Endothelial cell of umbilical vein (primary cell): ENCODE data around the gene DCUN1D2. TPM values are rescaled to one million over a fixed set of nuclear protein-coding genes. Genes with fewer than 3 reads are reported as not detected.

Source experiments
- BruUV-seq: library from RNA; stranded (reverse); fragments of 400-500 nt; replicated peaks from 2 replicates; lab custom pipeline; 2021; lab: Mats Ljungman, UMichigan
- CTCF ChIA-PET: fragments of 300-600, 350-600 bp; sonication (Branson Sonifier 250); formaldehyde crosslinking; loops from one replicate; lab custom pipeline; 2021; ENCODE audit warnings: antibody characterized with exemption, inconsistent platforms; lab: Charles Lee
- POLR2A ChIA-PET: fragments of 300-600, 350-600 bp; sonication (Branson Sonifier 250); formaldehyde crosslinking; loops from one replicate; lab custom pipeline; 2021; ENCODE audit warnings: antibody characterized with exemption, inconsistent platforms; lab: Charles Lee
- DNase-seq: peaks from one replicate; pipeline ENCODE4 v3.0.0-alpha.2; 2011; ENCODE audit warnings: low read depth, low spot score
- FAIRE-seq: peaks from 2 replicates; lab custom pipeline; 2011; peaks lifted over from hg19 to GRCh38; lab: Jason Lieb, UNC
- H2AFZ ChIP-seq: 2 replicates; pipeline ENCODE4 v1.6.0; 2012; ENCODE audit warnings: low read depth, low read length, control low read depth, inconsistent platforms
- H3K27ac ChIP-seq: 2 replicates; pipeline ENCODE4 v1.5.1; 2011; ENCODE audit warnings: low read depth, mild to moderate bottlenecking, control low read depth, low read length, moderate library complexity; ENCODE audit not compliant: insufficient read depth
- H3K27me3 ChIP-seq, 2 experiments: 2 replicates each; pipeline versions ENCODE4 v1.6.0 to v1.6.1; 2011; ENCODE audit warnings: low read length in 2 of 2, mixed read lengths in 1 of 2; ENCODE audit not compliant: control insufficient read depth in 2 of 2, insufficient read depth in 2 of 2
- H3K36me3 ChIP-seq, 2 experiments: 2 replicates in 1 of 2; 3 replicates in 1 of 2; pipeline ENCODE4 v1.5.1; 2011; ENCODE audit warnings: low read length in 2 of 2, mild to moderate bottlenecking in 1 of 2, moderate library complexity in 1 of 2; ENCODE audit not compliant: control insufficient read depth in 2 of 2, insufficient read depth in 2 of 2; ENCODE audit errors: extremely low read depth in 1 of 2
- H3K4me1 ChIP-seq: 3 replicates; pipeline ENCODE4 v1.5.1; 2011; ENCODE audit warnings: mild to moderate bottlenecking, low read length; ENCODE audit not compliant: control insufficient read depth, insufficient read depth; ENCODE audit errors: extremely low read depth
- H3K4me2 ChIP-seq: 2 replicates; pipeline ENCODE4 v1.6.1; 2011; ENCODE audit warnings: low read length, control low read depth, mixed read lengths; ENCODE audit not compliant: insufficient read depth
- H3K4me3 ChIP-seq, 3 experiments: fragments of 200-600 bp in 1 of 3; sonication (generic), shearing (Covaris generic) in 1 of 3; replicated peaks in 1 of 3; 2 replicates each; pipeline ENCODE4 v1.5.1; 2011 to 2016; ENCODE audit warnings: control low read depth in 3 of 3, low read length in 3 of 3, mild to moderate bottlenecking in 2 of 3, inconsistent platforms in 1 of 3, low read depth in 1 of 3, moderate library complexity in 1 of 3; ENCODE audit not compliant: insufficient read depth in 1 of 3
- H3K79me2 ChIP-seq: 2 replicates; pipeline ENCODE4 v1.6.0; 2012; ENCODE audit warnings: low read length, inconsistent platforms; ENCODE audit not compliant: control insufficient read depth, insufficient read depth
- H3K9ac ChIP-seq: replicated peaks from 2 replicates; pipeline ENCODE3; 2011; ENCODE audit warnings: low read length, control low read depth; ENCODE audit not compliant: insufficient read depth; ENCODE audit errors: extremely low read depth
- H3K9me1 ChIP-seq: replicated peaks from 3 replicates; pipeline ENCODE4 v1.6.0; 2011; ENCODE audit warnings: mild to moderate bottlenecking, low read length; ENCODE audit not compliant: control insufficient read depth, insufficient read depth; ENCODE audit errors: extremely low read depth
- H3K9me3 ChIP-seq: replicated peaks from 2 replicates; pipeline ENCODE4 v1.5.1; 2012; ENCODE audit warnings: low read length, inconsistent platforms; ENCODE audit not compliant: control insufficient read depth, insufficient read depth
- H4K20me1 ChIP-seq: replicated peaks from 2 replicates; pipeline ENCODE3; 2011; ENCODE audit warnings: mild to moderate bottlenecking, low read length; ENCODE audit not compliant: control insufficient read depth, insufficient read depth; ENCODE audit errors: extremely low read depth
- EZH2 ChIP-seq: IDR thresholded peaks from 2 replicates; pipeline ENCODE4 v1.6.1; 2012; ENCODE audit warnings: borderline replicate concordance, low read depth, mild to moderate bottlenecking, moderate library complexity, low read length, inconsistent platforms; ENCODE audit not compliant: severe bottlenecking
- FOS ChIP-seq: IDR thresholded peaks from 2 replicates; pipeline ENCODE4 v1.6.1; 2011; ENCODE audit warnings: mild to moderate bottlenecking, low read length, moderate library complexity, borderline replicate concordance; ENCODE audit not compliant: insufficient read depth
- GATA2 ChIP-seq: IDR thresholded peaks from 2 replicates; pipeline ENCODE4 v1.7.0; 2011; ENCODE audit warnings: low read depth, mild to moderate bottlenecking, moderate library complexity, mixed read lengths, low read length; ENCODE audit not compliant: insufficient read length, insufficient read depth
- JUN ChIP-seq: IDR thresholded peaks from 2 replicates; pipeline ENCODE4 v1.6.1; 2011; ENCODE audit warnings: borderline replicate concordance, low read depth; ENCODE audit not compliant: insufficient read length, insufficient read depth
- MYC ChIP-seq: IDR thresholded peaks from one replicate; pipeline ENCODE4 v1.6.1; 2011; ENCODE audit warnings: mild to moderate bottlenecking, low read depth, low read length
- POLR2A ChIP-seq: IDR thresholded peaks from 2 replicates; pipeline ENCODE4 v1.6.1; 2012; ENCODE audit warnings: low read depth, mild to moderate bottlenecking, control low read depth, low read length
- POLR2AphosphoS5 ChIP-seq: IDR thresholded peaks from 2 replicates; pipeline ENCODE4 v1.6.1; 2012; ENCODE audit warnings: low read depth, mild to moderate bottlenecking, control low read depth, low read length, moderate library complexity; ENCODE audit not compliant: insufficient read depth
- dilution Hi-C: fragments of 300-500 bp; cut with MboI; formaldehyde crosslinking; loops from one replicate; pipeline ENCODE4 v1.15.0; 2019; ENCODE audit warnings: low sequenced_read_pairs; ENCODE audit not compliant: extremely low pct_ligation_motif_present
- intact Hi-C: fragments of 100-400 bp; cut with micrococcal nuclease; formaldehyde crosslinking; loops from one replicate; pipeline ENCODE4 v1.10.0; 2022
- polyA plus RNA-seq, 4 experiments: library from polyadenylated mRNA; depleted of rRNA in 3 of 4; stranded (reverse) in 3 of 4; unstranded in 1 of 4; fragments of >200 nt; gene quantifications; 2 replicates each; pipeline versions ENCODE4 v1.2.1 to v1.2.3, GENCODE V29; 2011 to 2012; ENCODE audit warnings: missing spikeins in 1 of 4
- total RNA-seq: library from RNA; stranded (reverse); gene quantifications from 2 replicates; pipeline ENCODE4 v1.2.3, GENCODE V29; 2021
- TF ChIP-seq, protein P1 (sequence below): IDR thresholded peaks from 2 replicates; pipeline ENCODE4 v1.6.1; 2011; ENCODE audit not compliant: insufficient read depth, insufficient read length

The DCUN1D2 gene
- total and polyA plus RNA-seq, 2 donors (not counting 3 experiments of a cell fraction or from before 2014, with no cell fraction given), result 10.5 to 24.9 TPM

DNA sequence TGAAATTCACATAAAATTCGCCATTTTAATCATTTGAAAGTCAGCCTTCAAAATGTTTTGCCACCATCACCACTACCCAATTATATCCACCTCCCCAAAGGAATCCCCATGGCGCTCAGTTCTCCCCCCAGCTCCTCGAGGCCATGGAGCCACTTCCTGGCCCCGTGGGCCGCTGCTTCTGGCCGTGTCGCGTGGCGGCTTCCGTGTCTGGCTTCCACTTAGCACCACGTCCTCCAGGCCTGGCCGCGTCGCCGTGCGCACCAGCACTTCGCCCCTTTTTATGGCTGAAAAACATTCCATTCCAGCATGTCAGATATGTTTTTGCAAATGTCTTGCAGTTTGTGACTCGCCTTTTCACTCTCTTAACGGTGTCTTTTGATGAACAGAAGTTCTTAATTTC is 46.7 kb upstream of the DCUN1D2 start:
- dilution Hi-C loops, result no loop called here
- Histone ChIP-seq H3K79me2 (peaks cover 15% of the 10 kb centered on the region), H3K9ac (no peak overlapping the region), H3K4me3 (no peak overlapping the region), H3K4me2 (no peak overlapping the region), H4K20me1 (no peaks in the 10 kb centered on the region), H3K9me3 (no peaks in the 10 kb centered on the region), H3K36me3 (peaks cover 2 to 26% of the 10 kb centered on the region in 2 experiments), H3K4me1 (no peaks in the 10 kb centered on the region), H2AFZ (no peak overlapping the region), H3K27ac (no peak overlapping the region), H3K9me1 (no peaks in the 10 kb centered on the region), H3K27me3 (no peaks in the 10 kb centered on the region)
- no peak for TF ChIP-seq POLR2AphosphoS5
- no peak for TF ChIP-seq GATA2
- no peak for TF ChIP-seq JUN
- TF ChIP-seq POLR2A, result no peak
- TF ChIP-seq, protein P1, sequence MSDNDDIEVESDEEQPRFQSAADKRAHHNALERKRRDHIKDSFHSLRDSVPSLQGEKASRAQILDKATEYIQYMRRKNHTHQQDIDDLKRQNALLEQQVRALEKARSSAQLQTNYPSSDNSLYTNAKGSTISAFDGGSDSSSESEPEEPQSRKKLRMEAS, result no peak
- no peak for TF ChIP-seq EZH2
- no peak for FAIRE-seq
- intact Hi-C loops, result no loop called here
- no TSS peak for BruUV-seq
- ChIA-PET POLR2A (no interaction called here), CTCF (no interaction called here)
- no peak for DNase-seq

DNA sequence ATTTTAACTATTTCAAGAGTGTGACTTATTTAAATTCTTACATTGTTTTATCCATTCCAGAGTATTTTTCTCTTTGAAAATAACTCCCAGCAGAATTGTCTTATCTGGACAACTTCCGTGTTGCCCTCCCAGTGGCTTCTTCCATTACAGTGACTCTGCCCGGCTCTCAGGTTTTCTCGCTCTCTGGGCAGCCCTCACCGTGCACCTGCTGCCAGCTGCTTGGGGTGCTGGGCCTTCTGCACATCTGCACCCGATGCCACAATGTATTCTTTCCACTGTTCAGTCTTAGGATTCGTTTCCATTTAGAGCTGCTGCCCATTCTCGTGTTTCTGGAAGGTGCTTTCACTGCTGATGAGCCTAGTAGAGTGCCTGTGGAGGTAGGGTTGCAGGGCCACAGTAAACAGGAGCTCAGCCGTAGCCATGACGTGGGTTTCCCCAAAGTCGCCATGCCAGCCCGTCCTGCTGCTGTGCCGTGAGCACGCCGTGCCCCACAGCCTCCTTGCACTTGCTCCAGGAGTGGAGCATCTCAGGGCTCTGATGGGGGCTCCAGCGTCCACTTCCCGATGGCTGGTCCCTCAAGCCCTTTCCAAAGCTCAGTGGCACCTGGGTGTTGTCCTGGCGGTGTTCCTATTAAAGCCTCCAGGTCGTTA is 46.1 kb upstream of the DCUN1D2 start:
- no peak overlapping the region for H3K9ac ChIP-seq
- FAIRE-seq (no peak), DNase-seq (no peak)
- no peak overlapping the region for H3K4me3 ChIP-seq
- dilution Hi-C loops (no loop called here), intact Hi-C loops (no loop called here)
- no peaks in the 10 kb centered on the region for H3K9me3 ChIP-seq
- BruUV-seq, result no TSS peak
- H3K4me2 ChIP-seq, result no peak overlapping the region
- no peaks in the 10 kb centered on the region for H4K20me1 ChIP-seq
- H2AFZ ChIP-seq, result no peak overlapping the region
- POLR2A ChIA-PET, result no interaction called here
- H3K27me3 ChIP-seq, result no peaks in the 10 kb centered on the region
- no peaks in the 10 kb centered on the region for H3K9me1 ChIP-seq
- no peak for TF ChIP-seq FOS
- no peak for TF ChIP-seq EZH2
- no peak for TF ChIP-seq MYC
- no peak for TF ChIP-seq POLR2A
- H3K79me2 ChIP-seq, result peaks cover 15% of the 10 kb centered on the region
- CTCF ChIA-PET, result no interaction called here
- H3K36me3 ChIP-seq, result peaks cover 2 to 31% of the 10 kb centered on the region in 2 experiments
- H3K27ac ChIP-seq, result no peak overlapping the region
- no peaks in the 10 kb centered on the region for H3K4me1 ChIP-seq
